GM18519 (cell line): ENCODE measurements around the gene NUP155.
A peak's percentile ranks its signal among the peaks of the same experiment; 100 is the strongest.
"Not testable (repeated sequence)": the region's sequence is repeated elsewhere in the genome, so short reads cannot be mapped to it uniquely, and the experiment has no call there.

ENCODE experiments used
- ATAC-seq: cut with Tn5 transposase; IDR thresholded peaks from one replicate; pipeline ENCODE4 v1.9.1; 2021; ENCODE audit warnings: mild to moderate bottlenecking, moderate library complexity; ENCODE audit not compliant: unreplicated experiment, low FRiP score

The NUP155 gene

GRCh38 chr5:37370864-37371726, at the start of gene NUP155:
NUP155 (minus strand) TSS chr5:37371106; CDS start chr5:37370977, 129 bp downstream.
- ATAC-seq: peak; percentile 74

GRCh38 chr5:37417347-37417746, 46.4 kb upstream of the NUP155 start:
- no peak for ATAC-seq

- ATAC-seq: not testable (repeated sequence)
These were observed 44.5 kb upstream of the NUP155 start for GRCh38 chr5:37415456-37415855.

GRCh38 chr5:37412515-37412914, 41.6 kb upstream of the NUP155 start:
- ATAC-seq: no peak

GRCh38 chr5:37400501-37400900, 29.6 kb upstream of the NUP155 start:
- ATAC-seq: no peak

DNA sequence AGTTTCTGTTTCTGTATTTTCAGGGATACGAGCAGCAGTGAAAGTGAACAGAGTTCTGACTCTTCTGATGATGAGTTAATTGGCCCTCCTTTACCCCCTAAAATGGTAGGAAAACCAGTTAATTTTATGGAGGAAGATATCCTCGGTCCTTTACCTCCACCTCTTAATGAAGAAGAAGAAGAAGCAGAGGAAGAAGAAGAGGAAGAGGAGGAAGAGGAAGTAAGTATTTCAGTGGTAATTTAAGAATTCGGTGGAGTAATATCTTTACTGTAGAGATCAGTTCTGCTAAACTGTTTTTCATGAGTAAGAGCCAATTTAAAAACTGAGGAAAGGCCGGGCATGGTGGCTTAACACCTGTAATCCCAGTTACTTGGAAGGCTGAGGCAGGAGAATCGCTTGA, 25.4 kb upstream of the NUP155 start:
- ATAC-seq: no peak

DNA sequence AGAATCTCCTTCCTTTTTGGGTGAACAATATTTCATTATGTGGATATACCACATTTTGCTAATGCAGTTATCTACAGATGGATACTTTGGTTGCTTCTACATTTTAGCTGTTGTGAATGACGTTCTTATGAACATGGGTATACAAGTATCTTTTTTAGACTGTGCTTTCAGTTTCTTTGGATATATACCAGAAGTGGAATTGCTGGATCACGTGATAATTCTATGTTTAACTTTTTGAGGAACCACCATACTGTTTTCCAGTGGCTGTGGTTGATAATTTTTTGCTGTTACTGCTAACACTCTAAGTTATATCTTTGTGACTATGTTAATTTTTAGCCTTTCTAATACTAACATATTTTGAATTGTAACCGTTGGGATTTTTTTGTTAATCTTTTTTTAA, 20.7 kb upstream of the NUP155 start:
- no peak for ATAC-seq

GRCh38 chr5:37379100-37379628, 8.3 kb upstream of the NUP155 start, which contains the start of gene WDR70:
WDR70 (plus strand) TSS chr5:37379318; CDS start chr5:37379368, 50 bp downstream.
- ATAC-seq: peak; percentile 99

DNA sequence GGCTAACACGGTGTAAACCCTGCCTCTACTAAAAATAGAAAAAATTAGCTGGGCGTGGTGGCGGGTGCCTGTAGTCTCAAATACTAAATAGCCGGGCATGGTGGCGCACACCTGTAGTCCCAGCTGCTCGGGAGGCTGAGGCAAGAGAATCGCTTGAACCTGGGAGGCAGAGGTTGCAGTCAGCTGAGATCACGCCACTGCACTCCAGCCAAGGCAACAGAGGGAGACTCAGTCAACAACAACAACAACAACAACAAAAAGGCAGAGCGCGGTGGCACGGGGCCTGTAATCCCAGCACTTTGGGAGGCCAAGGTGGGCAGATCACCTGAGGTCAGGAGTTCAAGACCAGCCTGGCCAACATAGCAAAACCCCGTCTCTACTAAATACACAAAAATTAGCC, 7.2 kb upstream of the NUP155 start:
- not testable (repeated sequence) for ATAC-seq

- ATAC-seq: no peak
These were observed 4.2 kb upstream of the NUP155 start for GRCh38 chr5:37375091-37375490.

DNA sequence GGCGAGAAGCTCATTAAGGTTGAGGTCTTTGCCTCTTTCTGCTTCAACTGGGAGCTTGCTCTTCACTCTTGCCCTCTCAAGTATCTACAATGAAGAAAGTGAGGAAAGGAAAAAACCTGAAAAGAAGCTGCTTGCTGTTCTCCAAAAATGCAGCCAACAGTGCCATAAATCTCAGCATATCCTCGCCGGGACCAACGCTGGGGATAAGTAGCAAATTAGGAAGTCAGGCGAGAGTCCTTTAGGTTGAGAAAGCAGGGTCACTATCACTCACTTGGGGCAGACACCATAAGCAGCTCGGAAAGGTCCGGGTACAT, 399 bp downstream of the NUP155 start:
- no peak for ATAC-seq

- ATAC-seq: no peak
These were observed 15.7 kb downstream of the NUP155 start for GRCh38 chr5:37355161-37355560.

GRCh38 chr5:37342741-37343140, 28.2 kb downstream of the NUP155 start:
- ATAC-seq: not testable (repeated sequence)

GRCh38 chr5:37334754-37335153, 36.2 kb downstream of the NUP155 start:
- not testable (repeated sequence) for ATAC-seq

GRCh38 chr5:37326536-37326935, 44.4 kb downstream of the NUP155 start:
- ATAC-seq: no peak

- ATAC-seq: no peak
These were observed 47.3 kb downstream of the NUP155 start for GRCh38 chr5:37323607-37324006.

DNA sequence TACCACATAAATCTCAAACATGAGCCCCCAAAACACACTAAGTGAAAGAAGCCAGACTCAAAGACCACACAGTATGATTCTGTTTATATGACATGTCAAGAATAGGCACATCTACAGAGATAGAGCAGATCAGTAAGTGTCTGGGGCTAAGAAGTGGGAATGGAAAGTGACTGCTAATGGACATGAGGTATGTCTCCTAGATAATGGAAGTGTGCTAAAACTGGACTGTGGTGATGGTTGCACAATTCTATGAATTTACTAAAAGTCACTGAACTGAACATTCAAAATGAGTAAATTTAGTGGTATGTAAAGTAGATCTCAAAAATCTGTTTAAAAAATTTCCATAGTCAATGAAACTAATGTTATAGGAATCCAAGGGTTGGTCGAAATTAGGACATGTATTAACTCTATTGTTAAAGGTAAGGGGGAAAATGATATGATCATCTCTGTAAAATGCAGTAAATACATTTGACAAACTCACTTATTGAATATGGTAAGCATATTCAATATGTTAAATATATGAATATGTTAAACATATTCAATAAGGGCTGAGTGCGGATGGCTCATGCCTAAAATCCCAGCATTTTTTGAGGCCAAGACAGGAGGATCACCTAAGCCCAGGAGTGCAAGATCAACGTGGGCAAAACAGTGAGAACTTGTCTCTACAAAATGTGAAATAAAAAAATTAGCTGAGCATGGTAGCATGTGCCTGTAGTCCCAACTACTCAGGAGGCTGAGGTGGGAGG, 51.7 kb downstream of the NUP155 start:
- ATAC-seq: no peak

GRCh38 chr5:37316027-37316426, 54.9 kb downstream of the NUP155 start:
- ATAC-seq: no peak

DNA sequence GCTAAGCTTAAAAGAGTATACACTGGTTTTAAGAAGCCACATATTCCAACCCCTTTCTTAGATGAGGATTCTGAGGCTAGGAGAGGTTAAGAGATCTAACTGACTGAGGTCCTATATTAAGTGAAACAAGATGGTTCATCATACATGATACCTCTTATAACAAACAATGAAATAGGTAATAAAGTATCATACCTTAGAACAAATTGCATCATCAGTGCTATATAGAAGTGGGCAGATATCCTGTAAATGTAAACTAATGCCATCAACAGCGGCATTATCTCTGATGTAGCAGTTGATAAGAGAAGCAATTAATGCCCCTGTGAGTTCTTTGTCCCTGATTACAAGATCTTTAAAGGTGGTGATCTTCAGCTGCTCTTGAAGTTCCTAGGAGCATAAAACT, 60.5 kb downstream of the NUP155 start:
- no peak for ATAC-seq

GRCh38 chr5:37308793-37309192, 62.1 kb downstream of the NUP155 start:
- no peak for ATAC-seq

- ATAC-seq: no peak
These were observed 66.0 kb downstream of the NUP155 start for GRCh38 chr5:37304888-37305287.
